ENCODE measurements around the gene WNT7B.

WNT7B gene

GRCh38 chr22:45976254-45977002 is 534 bp downstream of the WNT7B start:
- peak overlapping the region; percentile 29 for H3K4me3 ChIP-seq (replicated peaks; ENCODE audit: low read depth, low read length)
- TF ChIP-seq CTCF (IDR thresholded peaks at IDR 0.05; ENCODE audit: low read depth, low read length, missing control alignments) = no peak
- no peak for DNase-seq (ENCODE audit: extremely low read depth, low read depth)

- DNase-seq (ENCODE audit: extremely low read depth, low read depth) = no peak
- no peak for TF ChIP-seq CTCF (IDR thresholded peaks at IDR 0.05; ENCODE audit: low read depth, low read length, missing control alignments)
- H3K4me3 ChIP-seq (replicated peaks; ENCODE audit: low read depth, low read length) = no peak overlapping the region
Observed at GRCh38 chr22:45975164-45976161, 1.5 kb downstream of the WNT7B start.

DNA sequence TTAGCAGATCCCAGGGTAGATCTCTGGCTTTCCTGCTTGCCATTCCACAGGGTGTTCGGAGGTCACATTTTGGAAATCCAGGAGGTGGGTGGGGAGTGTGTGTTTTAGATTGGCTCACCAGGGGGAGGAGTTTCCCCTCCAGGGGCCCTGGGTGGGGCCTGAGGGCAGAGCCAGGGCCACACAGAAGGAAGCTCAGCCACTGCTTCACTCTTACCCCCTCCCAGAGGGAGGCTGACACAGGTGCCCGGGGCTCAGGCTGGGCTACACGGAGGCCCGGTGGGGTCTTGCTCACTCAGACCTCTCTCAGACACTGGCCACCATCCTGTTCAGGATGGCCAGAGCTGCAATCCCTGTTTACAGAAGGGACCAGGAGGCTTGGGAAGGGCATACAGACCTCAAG is 2.5 kb downstream of the WNT7B start:
- H3K4me3 ChIP-seq (replicated peaks; ENCODE audit: low read depth, low read length) = no peak overlapping the region
- DNase-seq (ENCODE audit: extremely low read depth, low read depth) = no peak
- no peak for TF ChIP-seq CTCF (IDR thresholded peaks at IDR 0.05; ENCODE audit: low read depth, low read length, missing control alignments)

DNA sequence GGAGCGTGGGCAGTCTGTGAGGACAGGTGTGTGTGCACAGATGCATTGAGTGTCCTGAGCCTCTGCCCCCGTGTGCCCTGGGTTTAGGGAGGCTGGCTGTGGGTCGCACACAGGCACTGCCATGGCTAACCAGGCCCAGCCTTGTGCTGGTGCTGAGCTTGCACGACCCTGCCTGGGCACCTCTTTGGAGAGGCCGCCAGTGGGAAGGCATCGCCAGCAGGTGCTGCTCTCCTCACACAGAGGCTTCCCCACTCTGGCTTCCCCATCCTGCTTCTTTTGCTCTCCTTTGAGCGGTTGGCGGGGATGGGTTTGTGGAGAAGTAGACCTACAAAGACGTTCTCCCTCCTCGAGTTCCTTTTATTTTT is 4.1 kb downstream of the WNT7B start:
- no peak for TF ChIP-seq CTCF (IDR thresholded peaks at IDR 0.05; ENCODE audit: low read depth, low read length, missing control alignments)
- DNase-seq (ENCODE audit: extremely low read depth, low read depth) = no peak
- H3K4me3 ChIP-seq (replicated peaks; ENCODE audit: low read depth, low read length) = peak overlapping the region; percentile 64

- H3K4me3 ChIP-seq (replicated peaks; ENCODE audit: low read depth, low read length) = peak overlapping the region; percentile 64
- no peak for TF ChIP-seq CTCF (IDR thresholded peaks at IDR 0.05; ENCODE audit: low read depth, low read length, missing control alignments)
- no peak for DNase-seq (ENCODE audit: extremely low read depth, low read depth)
Observed at GRCh38 chr22:45972091-45972888, 4.7 kb downstream of the WNT7B start.

- DNase-seq (ENCODE audit: extremely low read depth, low read depth) = no peak
- peak overlapping the region; percentile 64 for H3K4me3 ChIP-seq (replicated peaks; ENCODE audit: low read depth, low read length)
- TF ChIP-seq CTCF (IDR thresholded peaks at IDR 0.05; ENCODE audit: low read depth, low read length, missing control alignments) = no peak
Observed at GRCh38 chr22:45971408-45972028, 5.4 kb downstream of the WNT7B start.

All from HFF-Myc (cell line).